Kidney capillary endothelial cell (primary cell): ENCODE measurements around the gene MAML1.

Experiments used
- DNase-seq: peaks from one replicate; pipeline ENCODE4 v3.0.0-alpha.2; 2018; ENCODE audit warnings: low spot score

The MAML1 gene

GRCh38 chr5:179806250-179807048 is 73.8 kb downstream of the MAML1 start, which contains the start of gene MGAT4B:
TSS of gene MGAT4B (minus strand) at chr5:179806866. CDS start at chr5:179806583, 283 bp downstream.
- no peak for DNase-seq

DNA sequence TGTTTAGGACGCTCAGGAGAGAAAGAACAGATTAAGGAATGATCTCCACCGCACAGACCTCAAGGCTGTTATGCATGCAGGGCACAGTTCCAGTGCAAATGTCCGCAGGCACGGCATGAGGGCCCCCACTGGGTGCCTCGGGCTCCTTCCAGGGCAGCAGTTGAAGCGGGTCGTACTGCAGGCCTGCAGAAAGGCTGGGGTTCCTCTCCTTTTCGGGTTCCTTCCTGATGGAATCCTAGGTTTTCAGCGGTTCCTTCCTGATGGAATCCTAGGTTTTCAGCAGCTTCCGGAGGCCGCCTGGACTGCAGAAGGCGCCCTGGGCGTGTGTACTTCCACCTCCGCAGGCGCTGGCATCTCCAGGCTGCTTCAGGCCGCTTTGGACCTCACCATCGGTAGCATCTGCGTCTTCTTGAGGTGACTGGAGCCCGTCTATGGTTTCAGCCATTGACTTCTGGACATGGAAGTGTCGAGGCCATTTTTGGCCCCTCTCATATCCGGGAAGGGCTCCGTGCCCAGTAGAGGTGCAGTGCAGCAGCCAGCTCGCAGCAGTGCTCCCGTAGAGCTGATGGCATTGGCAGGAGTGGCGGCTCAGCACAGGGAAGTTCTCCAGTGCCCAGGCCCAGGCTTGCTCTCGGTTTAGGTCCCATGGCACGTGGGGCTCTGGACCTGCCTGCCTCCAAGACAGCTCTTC is 79.7 kb downstream of the MAML1 start:
- no peak for DNase-seq

GRCh38 chr5:179812997-179813607 is 80.5 kb downstream of the MAML1 start:
- DNase-seq, result no peak

GRCh38 chr5:179814090-179814489 is 81.5 kb downstream of the MAML1 start:
- DNase-seq, result no peak

DNA sequence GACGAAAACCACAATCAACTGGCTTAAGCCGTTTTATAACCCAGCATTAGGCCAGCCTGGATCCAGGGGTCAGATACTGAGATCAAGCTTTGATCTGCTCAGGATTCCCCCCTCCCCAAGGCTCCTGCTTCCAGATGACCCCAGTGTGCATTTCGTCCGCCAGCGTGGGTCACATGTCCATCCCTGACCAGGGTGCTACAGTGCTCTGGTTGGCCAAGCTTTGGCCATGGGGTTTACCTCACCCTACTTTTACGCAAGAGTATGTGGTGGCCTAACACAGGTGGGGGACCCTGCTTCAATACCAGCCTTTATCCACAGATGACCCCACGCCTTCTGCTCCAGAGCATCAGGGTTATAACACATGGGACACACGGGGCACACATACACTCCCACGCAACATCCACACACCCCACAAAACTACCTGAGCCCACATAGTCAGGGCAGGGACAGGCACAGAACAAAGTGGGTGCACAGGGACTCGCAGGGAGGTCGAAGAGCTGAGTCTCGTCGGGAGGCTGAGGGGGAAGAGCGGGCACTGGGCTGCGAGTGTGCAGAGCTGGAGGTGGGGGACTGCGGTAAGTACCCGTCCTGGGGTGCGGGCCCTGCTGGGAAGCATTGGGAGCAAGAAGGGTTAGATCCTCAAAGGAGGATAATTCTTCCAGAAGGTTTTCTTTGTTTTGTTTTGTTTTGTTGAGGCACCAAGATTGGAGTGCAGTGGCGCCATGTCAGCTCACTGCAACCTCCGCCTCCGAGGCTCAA is 83.0 kb downstream of the MAML1 start:
- no peak for DNase-seq

DNA sequence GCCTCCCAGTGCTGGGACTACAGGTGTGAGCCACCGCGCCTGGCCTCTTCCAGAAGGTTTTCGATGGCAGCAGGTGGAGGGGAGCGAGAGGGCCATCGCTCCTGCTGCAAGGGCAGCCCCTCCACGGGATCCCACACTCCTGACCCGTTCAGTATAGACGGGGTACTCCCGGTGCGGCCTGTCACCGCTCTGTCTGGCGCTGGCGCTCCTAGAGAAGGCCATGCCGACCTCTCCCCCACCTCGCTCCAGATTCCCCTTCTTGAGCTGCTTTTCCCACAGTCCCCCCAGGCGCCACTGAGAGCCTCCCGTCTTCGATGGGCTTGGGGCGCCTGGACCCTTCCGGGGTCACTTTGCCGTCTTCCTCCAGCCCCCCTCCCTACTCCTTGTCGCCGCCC is 83.8 kb downstream of the MAML1 start:
- no peak for DNase-seq

- no peak for DNase-seq
Measured at GRCh38 chr5:179816796-179817469, 84.3 kb downstream of the MAML1 start.

GRCh38 chr5:179817470-179817840 is 84.8 kb downstream of the MAML1 start:
- DNase-seq, result no peak

GRCh38 chr5:179817890-179818745 is 85.5 kb downstream of the MAML1 start:
- DNase-seq, result no peak

DNA sequence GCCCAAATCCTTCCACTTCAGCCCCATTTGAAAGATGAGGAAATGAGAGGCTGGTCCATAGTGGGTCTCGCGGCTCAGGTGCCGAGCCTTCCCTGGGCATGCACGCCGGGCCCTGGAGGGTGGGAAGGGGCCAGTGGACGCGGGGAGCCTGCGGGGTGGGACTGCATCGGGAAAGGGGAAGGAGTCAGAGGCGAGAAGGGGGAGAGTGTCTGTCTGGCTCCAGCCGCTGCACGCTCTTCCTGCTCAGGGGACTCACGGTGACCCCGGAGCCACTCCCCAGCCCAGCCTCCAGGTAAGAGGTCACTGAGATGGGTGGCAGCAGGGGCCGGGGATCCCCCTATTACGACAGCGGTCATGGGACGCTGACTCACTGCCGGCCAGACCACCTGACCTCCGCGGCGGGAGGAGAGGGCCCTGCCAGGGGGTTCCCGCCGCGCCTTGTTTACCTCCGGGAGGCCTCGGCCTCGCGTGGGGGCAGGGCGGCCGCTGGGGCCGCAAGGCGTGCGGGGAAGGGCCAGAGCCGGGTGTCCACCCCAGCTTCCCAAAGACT is 86.2 kb downstream of the MAML1 start:
- DNase-seq, result peak; percentile 83

- peak; percentile 60 for DNase-seq
Measured at GRCh38 chr5:179819296-179820126, 86.9 kb downstream of the MAML1 start.

DNA sequence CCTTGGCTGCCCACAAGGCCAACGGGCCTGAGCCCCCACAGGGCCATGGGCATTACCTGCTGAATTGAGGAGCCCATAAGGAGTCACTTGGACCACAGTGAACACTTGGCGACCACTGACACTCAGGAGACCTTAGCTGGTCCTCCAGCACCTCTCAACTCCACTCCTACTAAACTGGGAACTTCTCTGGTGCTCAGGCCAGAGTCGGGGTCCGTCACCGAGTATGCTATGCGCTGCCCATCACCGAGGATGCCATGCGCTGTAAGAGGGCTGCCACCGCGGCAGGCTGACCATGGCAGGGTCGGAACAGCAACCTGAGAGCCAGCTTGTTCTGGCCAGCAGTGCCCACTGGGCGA is 87.5 kb downstream of the MAML1 start:
- DNase-seq, result no peak

DNA sequence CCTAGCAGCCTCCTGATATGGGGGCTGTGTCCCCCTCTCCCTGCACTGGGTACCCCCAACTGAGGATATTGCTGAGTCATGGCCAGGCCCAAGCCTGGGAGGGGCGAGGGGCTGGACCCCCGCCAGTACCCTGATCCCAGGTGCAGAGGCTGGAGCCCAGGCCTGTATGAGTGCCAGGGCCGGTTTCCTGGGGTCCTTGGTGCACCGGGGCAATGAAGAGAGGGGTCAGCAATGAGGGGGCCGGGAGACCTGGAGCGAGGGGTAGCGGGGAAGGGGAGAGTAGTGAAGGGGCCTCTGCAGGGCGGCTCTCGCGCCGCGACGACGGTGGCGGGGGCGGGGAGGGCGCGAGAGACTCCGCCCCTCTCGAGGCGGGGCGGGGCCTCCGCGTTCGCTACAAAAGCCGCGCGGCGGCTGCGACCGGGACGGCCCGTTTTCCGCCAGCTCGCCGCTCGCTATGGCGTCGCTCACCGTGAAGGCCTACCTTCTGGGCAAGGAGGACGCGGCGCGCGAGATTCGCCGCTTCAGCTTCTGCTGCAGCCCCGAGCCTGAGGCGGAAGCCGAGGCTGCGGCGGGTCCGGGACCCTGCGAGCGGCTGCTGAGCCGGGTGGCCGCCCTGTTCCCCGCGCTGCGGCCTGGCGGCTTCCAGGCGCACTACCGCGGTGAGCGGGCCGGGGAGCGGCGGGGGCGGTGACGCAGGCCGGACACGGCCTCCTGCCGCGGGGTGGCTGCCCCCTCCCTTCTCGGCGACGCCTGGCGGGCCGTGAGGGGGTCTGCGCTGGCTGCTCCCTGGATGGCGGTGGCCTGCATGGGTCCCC is 88.1 kb downstream of the MAML1 start, which contains the start of gene SQSTM1:
SQSTM1 (plus strand) TSS at position 423 of the 815 bp plus-strand sequence; CDS start at position 455, 32 bp downstream.
- peak; percentile 79 for DNase-seq

GRCh38 chr5:179821298-179822058 is 88.9 kb downstream of the MAML1 start:
- peak; percentile 88 for DNase-seq

DNA sequence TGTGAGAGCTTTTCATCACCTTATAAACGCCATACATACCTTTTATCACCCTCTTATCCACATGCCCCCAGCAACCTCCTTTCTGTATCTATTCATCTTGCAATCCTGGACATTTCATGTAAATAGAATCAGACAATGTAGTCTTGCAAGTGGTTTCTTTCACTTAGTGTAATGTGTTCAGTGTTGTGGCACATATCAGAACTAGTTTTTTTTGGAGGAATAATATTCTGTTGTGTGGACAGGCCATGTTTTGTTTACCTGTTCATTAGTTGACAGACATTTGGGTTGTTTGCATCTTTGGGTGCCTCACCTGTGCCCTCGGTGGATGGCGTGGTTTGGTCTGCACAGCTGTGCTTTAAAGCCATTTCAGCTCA is 89.4 kb downstream of the MAML1 start:
- no peak for DNase-seq

DNA sequence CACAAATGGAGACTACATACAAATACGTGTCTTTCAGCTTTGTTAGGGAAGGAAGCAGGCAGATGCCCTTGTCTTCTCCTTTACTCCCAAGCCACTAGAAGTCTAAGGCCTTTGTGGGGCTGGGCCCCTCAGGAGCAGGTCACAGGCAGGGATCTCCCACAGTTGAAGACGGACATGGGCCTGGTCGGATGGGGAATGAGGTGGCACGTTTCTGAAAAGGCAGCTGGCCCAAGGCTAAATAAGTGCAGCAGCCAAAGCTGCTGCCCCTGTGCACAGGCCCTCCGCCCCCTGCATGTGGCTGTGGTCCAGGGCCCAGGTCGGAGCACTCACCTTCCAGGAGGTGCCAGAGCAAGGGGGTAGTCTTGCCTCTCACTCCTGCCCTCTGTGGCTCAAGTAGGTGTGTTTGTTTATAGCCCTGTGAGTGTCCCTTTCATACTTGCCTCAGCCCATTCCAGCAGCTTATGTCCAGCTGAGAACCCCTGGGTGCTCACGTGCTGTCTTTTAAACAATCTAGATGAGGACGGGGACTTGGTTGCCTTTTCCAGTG is 89.9 kb downstream of the MAML1 start:
- no peak for DNase-seq

- DNase-seq, result no peak
Measured at GRCh38 chr5:179823937-179824744, 91.5 kb downstream of the MAML1 start.
